Lower lobe of right lung (tissue), 2 donors: ENCODE measurements around the gene LHX3. TPM values are rescaled to one million over a fixed set of nuclear protein-coding genes. Genes with fewer than 3 reads are reported as not detected.

Experiments used
- ATAC-seq, 2 donors: fragments of 200-7000 bp; cut with Tn5 transposase; one replicate each; pipeline ENCODE4 v1.9.1; 2020 to 2022; ENCODE audit warnings: mild to moderate bottlenecking in 2 of 2, moderate library complexity in 2 of 2
- DNase-seq: peaks from one replicate; pipeline ENCODE4 v3.0.0-alpha.2; 2020
- H3K27ac ChIP-seq: fragments of 200-600 bp; one replicate; pipeline ENCODE4 v1.8.0; 2022
- H3K27me3 ChIP-seq: fragments of 200-600 bp; one replicate; pipeline ENCODE4 v1.8.0; 2022; ENCODE audit warnings: low read depth
- H3K36me3 ChIP-seq: fragments of 200-600 bp; one replicate; pipeline ENCODE4 v1.8.0; 2022; ENCODE audit warnings: mild to moderate bottlenecking
- H3K4me1 ChIP-seq: fragments of 200-600 bp; one replicate; pipeline ENCODE4 v1.8.0; 2022
- H3K4me3 ChIP-seq: fragments of 200-600 bp; one replicate; pipeline ENCODE4 v1.8.0; 2022; ENCODE audit warnings: mild to moderate bottlenecking
- H3K9me3 ChIP-seq: fragments of 200-600 bp; one replicate; pipeline ENCODE4 v1.8.0; 2022
- intact Hi-C: fragments of 100-400 bp; cut with DNase I; formaldehyde crosslinking; loops from one replicate; pipeline ENCODE4 v1.11.0; 2022
- total RNA-seq: library from RNA; stranded (reverse); fragmentation: NEBNext Ultra II Directional; extraction: Animal tissue kit (Norgen Biotek cat#: 25700); gene quantifications from one replicate; pipeline ENCODE4 v1.2.1, GENCODE V29; 2021
- TF ChIP-seq, protein P1 (sequence below): fragments of 200-600 bp; IDR thresholded peaks from one replicate; pipeline ENCODE4 v1.8.0; 2022; ENCODE audit warnings: antibody characterized with exemption, mild to moderate bottlenecking
- donor health status: DM: no; HTN: yes; CAD: no; lungs with severe emphysema.

LHX3 gene
- total RNA-seq, 1 donor from 2014 or later, result not detected

DNA sequence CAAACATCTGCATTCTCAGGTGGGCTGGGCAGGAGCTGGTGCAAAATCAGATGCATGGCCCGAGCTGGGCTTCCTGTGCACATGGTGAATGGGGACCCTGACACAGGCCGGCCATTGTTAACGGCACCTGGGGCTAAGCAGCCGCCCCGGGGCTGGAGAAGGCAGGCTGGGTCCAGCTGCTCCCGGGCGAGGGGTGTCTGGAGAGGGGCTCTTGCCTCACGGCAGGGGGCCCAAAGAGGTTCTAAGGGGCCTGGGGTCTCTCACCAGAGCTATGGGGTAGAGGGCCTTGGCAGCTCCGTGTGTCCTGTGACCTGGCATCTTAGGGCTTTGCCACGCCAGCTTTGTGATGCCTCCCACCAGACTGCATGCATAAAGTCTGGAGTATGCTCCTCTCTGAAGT is 45.7 kb upstream of the LHX3 start:
- TF ChIP-seq, protein P1, sequence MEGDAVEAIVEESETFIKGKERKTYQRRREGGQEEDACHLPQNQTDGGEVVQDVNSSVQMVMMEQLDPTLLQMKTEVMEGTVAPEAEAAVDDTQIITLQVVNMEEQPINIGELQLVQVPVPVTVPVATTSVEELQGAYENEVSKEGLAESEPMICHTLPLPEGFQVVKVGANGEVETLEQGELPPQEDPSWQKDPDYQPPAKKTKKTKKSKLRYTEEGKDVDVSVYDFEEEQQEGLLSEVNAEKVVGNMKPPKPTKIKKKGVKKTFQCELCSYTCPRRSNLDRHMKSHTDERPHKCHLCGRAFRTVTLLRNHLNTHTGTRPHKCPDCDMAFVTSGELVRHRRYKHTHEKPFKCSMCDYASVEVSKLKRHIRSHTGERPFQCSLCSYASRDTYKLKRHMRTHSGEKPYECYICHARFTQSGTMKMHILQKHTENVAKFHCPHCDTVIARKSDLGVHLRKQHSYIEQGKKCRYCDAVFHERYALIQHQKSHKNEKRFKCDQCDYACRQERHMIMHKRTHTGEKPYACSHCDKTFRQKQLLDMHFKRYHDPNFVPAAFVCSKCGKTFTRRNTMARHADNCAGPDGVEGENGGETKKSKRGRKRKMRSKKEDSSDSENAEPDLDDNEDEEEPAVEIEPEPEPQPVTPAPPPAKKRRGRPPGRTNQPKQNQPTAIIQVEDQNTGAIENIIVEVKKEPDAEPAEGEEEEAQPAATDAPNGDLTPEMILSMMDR, result no peak
- no peaks in the 10 kb centered on the region for H3K9me3 ChIP-seq
- intact Hi-C loops, result no loop called here

DNA sequence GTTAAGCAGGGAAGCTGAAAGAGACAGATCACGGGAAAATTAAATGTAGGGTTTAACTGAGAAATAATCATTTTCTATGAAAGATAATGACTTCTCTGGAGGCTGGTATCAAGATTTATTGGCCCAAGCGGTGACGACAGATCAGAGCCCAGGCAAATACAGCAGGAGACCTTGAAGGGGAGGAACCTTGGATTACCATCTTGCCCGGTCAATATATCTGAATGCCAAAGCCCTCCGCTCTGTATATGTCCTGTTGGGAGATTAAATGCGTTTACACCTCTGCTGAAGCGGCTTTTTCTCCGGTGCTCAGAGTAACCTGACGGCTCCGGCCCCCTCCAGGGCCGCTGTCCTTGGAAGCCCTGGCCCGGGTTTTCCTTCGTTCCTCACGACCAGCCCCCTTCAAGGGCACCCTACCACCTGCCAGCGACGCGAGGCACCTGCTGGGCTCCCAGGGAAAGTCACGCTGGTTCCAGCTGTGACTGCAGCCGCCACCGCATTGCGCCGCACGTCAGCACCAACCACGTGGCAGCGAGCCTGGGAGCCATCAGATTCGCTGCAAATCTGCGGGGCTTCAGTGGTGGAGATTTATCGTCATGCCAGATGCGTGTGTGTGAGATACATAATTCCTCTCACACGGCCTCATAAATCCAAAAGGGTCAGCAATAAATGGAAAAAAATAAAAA is 45.1 kb upstream of the LHX3 start:
- Histone ChIP-seq H3K4me3 (no peak overlapping the region), H3K4me1 (peaks cover under 1% of the 10 kb centered on the region), H3K36me3 (no peaks in the 10 kb centered on the region), H3K9me3 (no peaks in the 10 kb centered on the region), H3K27ac (no peak overlapping the region), H3K27me3 (peaks cover 22% of the 10 kb centered on the region)
- intact Hi-C loops, result no loop called here
- ATAC-seq, result no peak
- no peak for DNase-seq
- TF ChIP-seq, protein P1, result no peak

More for the DNA sequence above, 45.7 kb upstream of the LHX3 start:
- Histone ChIP-seq H3K4me1 (no peaks in the 10 kb centered on the region), H3K27me3 (peaks cover 26% of the 10 kb centered on the region), H3K27ac (no peak overlapping the region), H3K4me3 (no peak overlapping the region), H3K36me3 (no peaks in the 10 kb centered on the region)
- no peak for ATAC-seq
- DNase-seq, result no peak

DNA sequence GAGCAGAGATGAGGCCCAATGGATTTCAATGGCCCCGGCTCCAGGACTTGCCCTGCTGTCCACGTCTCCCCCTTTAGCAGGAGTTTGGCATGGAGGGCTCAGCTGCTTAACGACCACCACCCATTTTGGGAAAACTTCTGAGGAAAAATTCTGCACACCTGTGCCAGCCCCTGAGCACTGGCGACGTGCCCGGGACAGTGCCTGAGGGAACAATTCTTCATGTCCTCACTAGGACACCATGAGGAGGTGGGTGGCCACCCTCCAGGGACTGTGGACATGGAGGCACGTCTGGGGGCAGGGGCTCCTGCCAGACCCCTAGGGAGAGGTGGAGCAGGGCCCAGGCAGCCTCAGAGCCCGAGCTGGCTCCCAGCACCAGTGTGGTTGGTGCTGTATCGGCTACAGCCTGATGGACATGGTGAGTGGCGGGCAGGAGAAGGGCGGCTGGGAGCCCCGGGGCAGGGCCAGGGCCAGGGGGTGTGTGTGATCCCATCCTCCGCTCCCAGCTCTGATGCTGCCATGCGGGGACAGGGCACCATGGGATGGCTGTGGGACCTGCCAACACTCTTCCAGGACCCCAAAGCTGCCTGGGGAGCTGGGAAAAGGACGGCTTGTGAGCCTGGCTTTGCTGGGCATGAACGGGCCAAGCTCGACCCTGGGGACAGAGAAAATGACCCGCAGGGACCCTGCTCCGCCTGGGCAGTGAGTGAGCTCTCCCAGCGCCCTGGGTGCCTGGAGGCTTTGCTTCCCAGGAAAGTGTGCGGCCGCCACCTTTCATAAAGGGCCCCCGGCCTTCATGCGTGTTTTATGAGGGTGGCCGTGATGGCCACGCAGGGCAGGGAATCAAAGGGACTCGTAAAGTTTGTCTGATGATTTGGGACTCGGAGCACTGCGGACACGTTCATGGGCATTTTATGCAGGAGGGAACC is 44.3 kb upstream of the LHX3 start:
- no peaks in the 10 kb centered on the region for H3K9me3 ChIP-seq
- DNase-seq (peak; percentile 49), ATAC-seq (no peak)
- H3K27ac ChIP-seq, result no peak overlapping the region
- TF ChIP-seq, protein P1, result no peak
- no peaks in the 10 kb centered on the region for H3K36me3 ChIP-seq
- H3K4me3 ChIP-seq, result no peak overlapping the region
- H3K27me3 ChIP-seq, result peaks cover 19% of the 10 kb centered on the region
- intact Hi-C loops, result no loop called here
- peaks cover 9% of the 10 kb centered on the region for H3K4me1 ChIP-seq

DNA sequence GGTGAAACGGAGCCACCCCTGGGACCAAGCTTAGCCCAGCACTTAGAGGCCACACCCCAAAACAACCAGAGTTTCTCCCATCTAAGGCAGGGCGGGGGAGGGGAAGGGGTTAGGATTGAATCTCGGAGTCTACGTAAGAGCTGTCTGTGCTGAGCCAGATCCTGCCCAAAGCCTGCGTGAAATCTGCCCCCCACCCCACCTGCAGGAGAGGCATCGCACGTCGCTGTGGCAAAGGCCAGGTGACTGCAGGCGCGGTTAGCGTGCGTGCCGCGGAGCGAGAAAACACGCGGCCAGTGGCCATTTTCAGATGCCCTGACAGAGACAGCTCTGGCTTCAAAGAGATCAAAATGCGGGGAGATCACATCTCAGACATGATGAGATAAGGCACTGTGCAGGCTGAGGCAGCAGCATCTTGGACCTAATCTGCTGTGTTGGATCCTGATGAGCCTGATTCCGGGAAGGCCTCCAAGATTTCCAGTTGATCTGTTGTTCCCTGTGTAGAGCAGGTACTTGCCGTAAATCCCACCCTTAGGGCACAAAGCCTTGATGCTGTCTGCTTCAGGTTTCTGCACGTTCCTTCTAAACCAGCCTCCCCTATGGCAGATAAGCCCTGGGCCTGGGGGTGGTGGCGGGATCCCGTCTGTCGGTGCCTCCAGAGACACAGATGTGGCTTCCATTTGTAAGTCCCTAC is 43.2 kb upstream of the LHX3 start:
- no peak overlapping the region for H3K4me3 ChIP-seq
- H3K36me3 ChIP-seq, result no peaks in the 10 kb centered on the region
- DNase-seq (no peak), ATAC-seq (no peak)
- H3K4me1 ChIP-seq, result peaks cover 16% of the 10 kb centered on the region
- intact Hi-C loops, result no loop called here
- H3K27ac ChIP-seq, result no peak overlapping the region
- no peaks in the 10 kb centered on the region for H3K9me3 ChIP-seq
- H3K27me3 ChIP-seq, result peaks cover 10% of the 10 kb centered on the region
- TF ChIP-seq, protein P1, result no peak

DNA sequence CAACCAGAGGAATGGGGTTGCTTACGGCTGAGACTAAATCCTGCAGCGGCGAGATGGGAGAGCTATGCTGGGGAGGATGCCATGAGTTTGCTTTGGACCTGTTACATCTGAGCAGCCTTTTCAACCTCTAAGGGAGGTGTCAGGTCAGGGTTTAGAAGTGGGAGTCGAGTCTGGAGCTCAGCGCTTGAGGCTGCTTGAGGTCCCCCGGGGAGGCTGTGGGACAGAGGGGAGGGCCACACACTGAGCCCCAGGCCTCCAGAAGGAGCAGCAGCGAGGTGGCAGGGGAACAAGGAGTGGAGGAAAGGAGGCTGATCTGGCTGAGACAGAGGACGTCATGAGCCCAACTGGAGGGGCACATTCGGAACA is 42.6 kb upstream of the LHX3 start:
- Histone ChIP-seq H3K4me3 (no peak overlapping the region), H3K27me3 (peaks cover 4% of the 10 kb centered on the region), H3K27ac (no peak overlapping the region), H3K4me1 (peaks cover 16% of the 10 kb centered on the region), H3K9me3 (no peaks in the 10 kb centered on the region), H3K36me3 (no peaks in the 10 kb centered on the region)
- no peak for ATAC-seq
- TF ChIP-seq, protein P1, result no peak
- no peak for DNase-seq
- intact Hi-C loops, result no loop called here
